GM19328 (cell line): ENCODE results near the gene ELAC1.
"Not testable (repeated sequence)": the region's sequence is repeated elsewhere in the genome, so short reads cannot be mapped to it uniquely, and the experiment has no call there.

Experiments
- ATAC-seq: cut with Tn5 transposase; IDR thresholded peaks from one replicate; pipeline ENCODE4 v1.9.1; 2021; ENCODE audit warnings: mild to moderate bottlenecking, moderate library complexity; ENCODE audit not compliant: unreplicated experiment

Gene ELAC1

DNA sequence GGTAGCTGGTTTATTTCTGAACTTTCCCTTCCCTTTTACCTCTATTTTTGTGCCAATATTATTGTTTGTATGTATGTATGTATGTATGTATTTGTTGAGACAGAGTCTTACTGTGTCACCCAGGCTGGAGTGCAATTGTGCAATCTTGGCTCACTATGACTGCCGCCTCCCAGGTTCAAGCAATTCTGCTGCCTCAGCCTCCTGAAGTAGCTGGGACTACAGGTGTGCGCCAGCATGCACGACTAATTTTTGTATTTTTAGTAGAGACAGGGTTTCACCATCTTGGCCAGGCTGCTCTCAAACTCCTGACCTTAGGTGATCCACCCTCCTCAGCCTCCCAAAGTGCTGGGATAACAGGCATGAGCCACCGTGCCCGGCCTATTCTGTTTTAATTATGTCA is 4.6 kb downstream of the ELAC1 start:
- ATAC-seq: not testable (repeated sequence)

DNA sequence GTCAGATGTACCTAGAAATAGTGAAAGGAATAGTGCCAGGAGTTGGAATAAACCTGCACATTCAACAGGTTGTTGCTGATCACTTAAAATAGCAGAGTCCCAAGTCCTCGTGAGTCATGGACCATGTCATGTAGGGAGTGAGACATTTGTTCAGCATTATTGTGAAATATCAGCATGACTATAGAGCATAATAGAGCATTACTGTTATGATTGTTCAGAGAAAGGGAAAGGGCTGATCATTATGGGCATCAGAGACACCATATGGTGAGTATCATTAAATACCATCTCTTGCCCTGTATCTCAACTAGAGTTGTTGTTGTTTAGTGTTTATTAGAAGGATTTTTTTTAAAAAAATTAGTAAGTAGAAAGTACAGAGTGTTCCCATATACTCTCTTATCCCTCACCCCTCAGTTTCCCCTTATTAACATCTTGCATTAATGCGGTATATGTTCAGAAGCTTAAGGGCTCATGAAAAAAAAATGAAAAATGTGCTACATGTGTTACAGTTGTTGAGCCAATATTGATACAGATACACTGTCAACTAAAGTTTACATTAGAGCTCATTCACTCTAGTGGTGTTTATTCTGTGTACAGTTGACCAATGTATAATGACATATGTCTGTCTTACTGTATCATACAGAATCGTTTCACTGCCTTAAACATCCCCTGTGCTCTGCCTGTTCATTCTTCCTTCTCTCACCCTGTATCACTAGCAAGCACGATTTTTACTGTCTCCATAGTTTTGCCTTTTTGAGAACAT is 5.7 kb downstream of the ELAC1 start:
- ATAC-seq: no peak

DNA sequence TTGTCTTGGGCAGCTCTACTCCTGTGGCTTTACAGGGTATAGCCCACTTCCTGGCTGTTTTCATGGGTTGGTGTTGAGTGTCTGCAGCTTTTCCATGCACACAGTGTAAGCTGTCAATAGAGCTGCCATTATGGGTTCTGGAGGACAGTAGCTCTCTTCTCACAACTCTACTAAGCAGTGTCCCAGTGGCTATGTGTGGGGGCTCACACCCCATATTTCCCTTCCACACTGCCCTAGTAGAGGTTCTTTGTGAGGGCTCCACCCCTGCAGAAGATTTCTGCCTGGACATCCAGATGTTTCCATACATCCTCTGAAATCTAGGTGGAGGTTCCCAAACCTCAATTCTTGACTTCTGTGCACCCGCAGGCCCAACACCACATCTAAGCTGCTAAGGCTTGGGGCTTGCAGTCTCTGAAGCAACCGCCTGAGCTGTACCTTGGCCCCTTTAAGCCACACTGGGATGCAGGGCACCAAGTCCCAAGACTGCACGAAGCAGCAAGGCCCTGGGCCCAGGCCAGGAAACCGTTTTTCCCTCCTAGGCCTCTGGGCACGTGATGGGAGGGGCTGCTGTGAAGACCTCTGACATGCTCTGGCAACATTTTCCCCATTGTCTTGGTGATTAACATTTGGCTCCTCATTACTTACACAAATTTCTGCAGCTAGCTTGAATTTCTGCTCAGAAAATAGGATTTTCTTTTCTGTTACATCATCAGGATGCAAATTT is 9.4 kb downstream of the ELAC1 start:
- ATAC-seq: no peak

DNA sequence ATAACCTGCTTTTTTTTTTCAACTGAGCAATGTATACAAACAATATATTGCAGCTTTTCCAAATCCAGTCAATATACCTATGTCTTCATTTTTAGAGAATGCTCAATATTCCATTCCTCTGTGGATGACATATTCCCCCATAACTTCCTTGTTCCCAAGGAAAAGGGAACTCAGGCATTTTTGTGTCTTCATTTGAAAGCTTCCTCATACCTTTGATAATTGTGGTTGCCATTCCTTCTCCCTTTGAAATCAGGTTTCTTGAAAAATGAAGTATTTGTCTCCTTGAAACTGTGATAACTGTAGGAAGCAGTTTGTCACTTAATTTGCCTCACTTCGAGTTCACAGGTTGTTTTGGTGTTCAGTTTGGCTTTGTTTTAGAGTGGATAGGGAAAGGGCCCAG is 13.5 kb downstream of the ELAC1 start:
- ATAC-seq: no peak

DNA sequence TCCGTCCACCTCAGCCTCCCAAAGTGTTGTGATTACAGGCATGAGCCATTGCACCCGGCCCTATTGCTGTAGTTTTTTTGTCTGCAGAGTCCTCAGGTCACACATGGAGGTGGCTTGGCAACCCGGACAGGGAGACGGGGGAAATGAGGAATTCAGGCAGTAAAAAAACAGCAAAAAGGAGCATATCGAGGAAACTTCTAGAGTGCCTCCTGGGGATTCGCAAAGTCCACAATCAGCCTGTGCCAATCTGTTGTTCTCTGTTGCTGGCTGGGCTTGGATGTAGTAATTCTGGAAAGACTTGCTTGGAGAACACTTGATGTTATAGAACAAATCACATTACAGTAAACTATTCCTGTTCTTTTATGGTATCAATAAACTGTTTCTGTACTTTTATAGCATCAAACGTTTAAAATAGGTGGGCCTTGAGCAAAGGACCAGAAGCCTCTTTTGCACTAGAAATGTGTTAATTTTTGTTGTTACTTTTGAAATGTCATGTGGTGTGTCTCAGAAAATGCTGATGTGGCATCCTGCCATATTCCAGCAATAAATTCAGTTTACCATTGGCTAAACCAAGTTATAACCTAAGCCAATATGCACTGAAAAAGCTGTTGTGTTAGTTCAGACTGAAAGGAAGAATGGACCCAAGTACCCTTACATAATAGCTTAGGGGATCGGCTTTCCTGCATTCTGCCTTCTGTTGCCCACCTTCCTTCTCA is 14.4 kb downstream of the ELAC1 start:
- no peak for ATAC-seq

DNA sequence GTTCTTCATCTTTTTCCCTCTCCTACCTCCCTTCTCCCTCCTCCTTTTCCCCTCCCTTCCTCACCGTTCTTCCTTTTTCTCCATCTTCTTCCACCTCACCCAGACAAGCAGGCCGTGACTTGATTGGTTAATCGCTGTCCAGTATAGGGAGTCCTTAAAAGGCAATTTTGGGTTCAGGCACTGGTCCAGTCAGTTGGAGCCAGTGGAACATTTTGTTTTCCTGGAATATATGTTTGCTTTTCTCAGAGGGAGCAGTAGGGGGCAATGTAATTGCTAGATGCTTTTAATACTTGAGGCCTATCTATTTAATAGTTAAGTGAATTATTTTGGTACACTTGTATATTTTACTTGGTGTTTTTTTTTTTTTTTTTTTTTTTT is 15.0 kb downstream of the ELAC1 start:
- ATAC-seq: no peak

DNA sequence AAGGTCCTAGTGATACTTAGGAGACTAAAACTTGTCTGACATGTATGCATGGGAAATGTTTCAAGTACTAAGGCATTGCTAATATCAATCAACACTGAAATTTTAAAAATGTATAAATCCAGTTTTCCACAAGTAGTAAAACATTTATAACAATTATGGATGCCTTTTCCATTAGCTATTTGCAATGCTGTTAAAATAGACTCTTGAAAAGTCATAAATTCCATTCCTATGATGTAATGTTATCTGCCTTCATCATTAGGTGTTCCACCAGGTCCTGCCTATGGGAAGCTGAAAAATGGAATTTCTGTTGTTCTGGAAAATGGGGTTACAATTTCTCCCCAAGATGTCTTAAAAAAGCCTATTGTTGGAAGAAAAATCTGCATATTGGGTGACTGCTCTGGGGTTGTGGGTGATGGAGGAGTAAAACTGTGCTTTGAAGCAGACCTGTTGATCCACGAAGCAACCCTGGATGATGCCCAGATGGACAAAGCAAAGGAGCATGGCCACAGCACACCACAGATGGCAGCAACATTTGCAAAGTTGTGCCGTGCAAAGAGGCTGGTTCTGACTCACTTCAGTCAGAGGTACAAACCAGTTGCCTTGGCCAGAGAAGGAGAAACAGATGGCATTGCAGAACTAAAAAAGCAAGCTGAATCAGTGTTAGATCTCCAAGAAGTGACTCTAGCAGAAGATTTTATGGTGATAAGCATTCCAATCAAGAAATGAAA is 18.7 kb downstream of the ELAC1 start:
- ATAC-seq: no peak

DNA sequence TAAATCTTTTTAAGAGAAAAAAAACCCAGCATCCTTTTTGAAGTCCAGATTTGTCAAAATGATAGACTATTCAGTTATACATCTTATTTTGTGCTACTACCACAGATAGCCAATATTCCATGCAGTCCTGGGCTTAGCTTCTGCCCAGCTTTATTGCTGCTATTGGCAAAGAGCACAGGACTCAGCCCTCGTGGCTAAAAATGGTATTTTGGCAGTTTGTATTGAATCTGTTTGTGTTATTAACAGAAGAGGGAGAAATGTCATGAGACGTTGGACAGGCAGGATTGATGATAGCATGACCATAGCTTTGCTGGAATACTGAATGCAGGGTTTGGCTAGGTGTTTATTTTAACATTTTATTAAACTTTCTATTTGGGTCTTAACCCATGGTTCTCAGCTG is 19.4 kb downstream of the ELAC1 start:
- ATAC-seq: no peak

DNA sequence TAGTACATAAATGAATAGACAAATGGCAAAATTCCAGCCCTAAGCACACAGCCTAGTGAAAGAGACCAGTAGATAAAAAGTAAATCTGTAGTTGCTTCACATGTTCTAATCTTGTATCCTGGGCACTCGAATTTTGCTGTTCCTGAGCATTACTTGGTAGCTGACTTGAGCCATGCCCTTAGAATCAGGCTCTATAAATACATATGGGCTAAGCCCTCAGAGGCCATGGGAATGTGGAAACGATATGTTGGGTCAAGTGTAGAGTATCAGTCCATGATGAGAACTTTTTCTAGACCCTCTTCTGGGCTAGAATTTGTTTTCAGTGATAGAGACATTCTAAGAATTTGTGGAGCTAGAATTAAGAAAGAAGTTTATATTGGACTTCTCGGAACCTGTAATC is 21.9 kb downstream of the ELAC1 start:
- no peak for ATAC-seq

DNA sequence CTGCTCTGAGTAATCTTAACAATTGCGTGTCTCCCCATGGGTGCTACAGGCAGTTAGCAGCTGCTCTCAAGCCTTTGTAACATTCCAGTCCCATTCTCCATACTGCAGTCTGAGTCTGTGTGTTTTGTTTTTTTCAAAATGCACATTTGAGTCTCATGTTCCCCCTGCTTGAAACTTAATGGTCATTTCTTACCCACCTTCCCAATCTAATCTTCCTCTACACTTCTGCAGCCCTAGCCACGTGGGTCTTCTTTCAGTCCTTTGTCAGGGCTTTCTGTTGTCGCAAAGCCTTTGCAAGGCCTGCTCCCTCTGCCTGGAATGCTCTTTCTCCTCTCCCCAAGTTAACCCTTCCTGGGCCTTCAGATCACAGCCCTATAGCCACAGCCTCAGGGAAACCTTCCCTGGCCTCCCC is 24.5 kb downstream of the ELAC1 start:
- no peak for ATAC-seq

DNA sequence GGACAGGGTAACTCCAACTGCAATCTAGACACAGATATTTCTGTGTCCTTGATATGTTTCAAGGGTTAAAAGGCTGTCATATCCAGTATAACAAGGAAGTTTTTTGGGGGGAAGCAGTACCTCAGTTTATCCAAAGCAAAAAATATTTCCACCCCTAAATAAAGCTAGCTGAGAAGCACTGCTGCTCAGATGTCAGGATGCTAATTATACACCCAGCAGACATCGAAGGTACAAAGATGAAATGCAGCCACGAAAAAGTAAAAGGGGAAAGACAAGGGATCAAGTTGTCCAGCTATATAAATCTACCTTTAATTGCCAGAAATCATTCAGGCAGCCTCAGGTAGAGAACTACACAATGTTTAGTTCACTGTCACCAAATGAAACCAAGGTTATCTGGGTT is 26.2 kb downstream of the ELAC1 start:
- ATAC-seq: no peak

DNA sequence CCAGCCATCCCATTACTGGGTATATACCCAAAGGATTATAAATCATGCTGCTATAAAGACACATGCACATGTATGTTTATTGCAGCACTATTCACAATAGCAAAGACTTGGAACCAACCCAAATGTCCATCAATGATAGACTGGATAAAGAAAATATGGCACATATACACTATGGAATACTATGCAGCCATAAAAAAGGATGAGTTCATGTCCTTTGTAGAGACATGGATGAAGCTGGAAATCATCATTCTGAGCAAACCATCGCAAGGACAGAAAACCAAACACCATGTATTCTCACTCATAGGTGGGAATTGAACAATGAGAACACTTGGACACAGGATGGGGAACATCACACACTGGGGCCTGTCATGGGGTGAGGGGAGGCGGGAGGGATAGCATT is 35.3 kb downstream of the ELAC1 start:
- not testable (repeated sequence) for ATAC-seq

DNA sequence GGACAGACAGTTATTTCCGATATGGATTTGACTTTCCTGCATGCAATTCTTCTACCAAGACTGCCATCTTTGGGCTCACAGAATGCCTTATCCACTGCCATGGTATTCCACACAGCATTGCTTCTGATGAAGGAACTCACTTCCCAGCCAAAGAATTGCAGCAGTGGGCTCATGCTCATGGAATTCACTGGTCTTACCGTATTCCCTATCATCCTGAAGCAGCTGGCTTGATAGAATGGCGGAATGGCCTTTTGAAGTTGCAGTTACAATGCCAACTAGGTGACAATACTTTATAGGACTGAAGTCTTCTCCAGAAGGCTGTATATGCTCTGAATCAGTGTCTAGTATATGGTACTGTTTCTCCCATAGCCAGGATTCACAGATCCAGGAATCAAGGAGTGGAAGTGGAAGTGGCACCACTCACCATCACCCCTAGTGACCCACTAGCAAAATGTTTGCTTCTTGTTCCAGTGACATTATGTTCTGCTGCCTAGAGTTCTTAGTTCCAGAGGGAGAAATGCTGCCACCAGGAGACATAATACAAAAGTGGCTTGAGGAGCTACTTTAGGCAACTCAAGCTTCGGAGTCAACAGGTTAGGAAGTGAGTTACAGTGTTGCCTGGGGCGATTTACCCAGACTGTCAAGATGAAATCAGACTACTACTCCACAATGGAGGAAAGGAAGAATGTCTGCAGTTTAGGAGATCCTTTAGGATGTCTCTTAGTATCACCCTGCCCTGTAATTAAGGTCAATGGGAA is 38.4 kb downstream of the ELAC1 start:
- ATAC-seq: no peak

DNA sequence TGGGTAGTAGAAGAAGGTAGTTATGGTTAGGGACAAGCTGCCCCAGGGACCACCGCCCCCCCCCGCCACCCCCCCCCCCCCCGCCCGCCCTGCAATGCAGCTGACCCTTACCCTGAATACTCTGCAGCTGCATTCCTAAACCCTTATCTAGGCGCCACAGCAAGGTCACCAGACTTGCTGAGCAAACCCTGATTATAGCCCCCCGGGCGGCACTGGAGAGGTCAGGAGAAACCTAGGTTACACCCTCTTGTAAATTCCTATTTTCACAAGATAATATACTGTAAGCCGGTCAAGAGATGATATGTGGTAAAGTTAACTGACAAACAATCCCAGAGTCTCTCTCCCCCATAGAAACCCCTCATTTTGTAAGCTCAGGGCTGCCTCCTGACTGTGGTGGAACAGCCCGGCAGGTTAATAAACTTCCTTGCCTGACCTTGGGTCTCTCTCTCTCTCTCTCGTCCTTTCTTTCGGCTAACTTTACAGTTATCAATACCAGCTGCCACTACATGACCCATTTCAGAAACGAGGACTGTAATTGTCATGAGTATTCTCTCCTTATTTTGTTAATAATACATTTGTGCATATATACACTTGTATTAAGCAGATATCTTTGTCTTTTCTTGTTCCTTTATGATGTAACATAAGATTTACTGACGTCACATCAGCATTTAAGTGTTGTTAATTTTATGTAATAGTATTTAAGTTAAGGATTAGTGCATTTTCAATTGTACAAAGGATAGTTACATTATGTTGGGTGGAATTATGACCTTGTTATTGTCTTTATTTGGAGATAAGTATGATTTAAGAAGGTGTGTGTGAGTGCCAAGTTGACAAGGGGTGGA is 39.3 kb downstream of the ELAC1 start:
- ATAC-seq: no peak

DNA sequence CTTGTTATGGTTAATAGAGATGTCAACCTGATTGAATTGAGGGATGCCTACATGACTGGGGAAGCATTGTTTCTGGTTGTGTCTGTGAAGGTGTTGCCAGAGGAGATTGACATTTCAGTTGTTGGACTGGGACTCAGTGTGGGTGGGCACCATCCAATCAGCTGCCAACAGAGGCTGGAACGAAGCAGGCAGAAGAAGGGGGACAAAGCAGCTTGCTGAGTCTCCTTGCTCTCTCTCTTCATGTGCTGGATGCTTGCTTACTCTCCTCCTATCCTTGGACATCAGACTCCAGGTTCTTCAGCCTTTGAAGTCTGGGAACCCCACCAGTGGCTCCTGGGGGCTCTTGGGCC is 39.9 kb downstream of the ELAC1 start:
- no peak for ATAC-seq

DNA sequence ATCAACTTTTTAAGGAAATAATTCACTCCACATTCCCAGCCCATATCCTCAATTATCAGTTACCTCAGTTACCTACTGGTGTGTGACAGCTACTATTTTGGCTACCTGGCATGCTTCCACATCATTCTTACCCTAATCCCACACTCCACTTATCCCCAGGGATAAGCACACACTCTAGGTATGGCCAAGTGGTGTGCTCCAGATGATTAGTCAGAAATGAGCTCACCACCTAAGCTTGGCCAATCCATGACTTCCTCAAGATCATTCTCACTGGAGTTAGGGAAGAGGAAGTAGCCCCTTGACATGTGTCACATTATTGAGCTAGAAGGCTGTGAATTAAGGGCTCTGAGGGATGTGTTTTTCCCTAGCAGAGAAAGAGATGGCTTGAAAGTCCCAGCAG is 41.2 kb downstream of the ELAC1 start:
- ATAC-seq: no peak

DNA sequence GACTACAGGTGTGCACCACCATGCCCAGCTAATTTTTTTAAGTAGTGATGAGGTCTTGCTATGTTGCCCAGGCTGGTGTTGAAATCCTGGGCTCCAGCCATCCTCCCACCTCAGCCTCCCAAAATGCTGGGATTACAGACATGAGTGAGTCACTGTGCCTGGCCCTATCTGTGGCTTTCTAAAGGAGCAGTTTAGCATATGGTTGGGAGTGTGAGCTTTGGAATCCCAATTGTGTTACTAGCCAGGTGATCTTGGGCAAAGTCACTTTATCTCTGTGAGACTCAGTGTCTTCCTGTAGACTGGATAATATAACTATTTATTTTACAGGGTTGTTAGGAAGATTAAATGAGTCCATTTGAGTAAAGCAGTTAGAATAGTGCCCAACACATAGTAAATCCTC is 42.4 kb downstream of the ELAC1 start:
- ATAC-seq: no peak

DNA sequence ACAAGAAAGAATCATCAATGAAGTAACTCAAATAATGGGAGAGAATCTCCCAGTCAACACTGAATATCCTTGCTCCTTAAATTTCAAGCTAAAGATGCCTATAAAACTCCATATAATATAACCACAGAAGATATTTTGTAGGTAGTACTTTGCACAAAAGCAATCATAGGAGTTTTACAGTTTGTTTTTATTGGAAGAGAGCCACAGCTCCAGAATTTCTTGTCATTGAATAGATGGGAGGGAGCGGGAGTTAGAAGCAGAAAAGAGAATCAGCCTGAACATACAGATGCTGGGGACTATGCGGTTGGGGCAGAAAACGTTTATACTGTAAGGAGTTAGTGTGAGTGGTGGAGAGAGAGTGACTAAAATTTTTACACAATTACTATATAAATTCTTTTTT is 43.9 kb downstream of the ELAC1 start:
- ATAC-seq: no peak

DNA sequence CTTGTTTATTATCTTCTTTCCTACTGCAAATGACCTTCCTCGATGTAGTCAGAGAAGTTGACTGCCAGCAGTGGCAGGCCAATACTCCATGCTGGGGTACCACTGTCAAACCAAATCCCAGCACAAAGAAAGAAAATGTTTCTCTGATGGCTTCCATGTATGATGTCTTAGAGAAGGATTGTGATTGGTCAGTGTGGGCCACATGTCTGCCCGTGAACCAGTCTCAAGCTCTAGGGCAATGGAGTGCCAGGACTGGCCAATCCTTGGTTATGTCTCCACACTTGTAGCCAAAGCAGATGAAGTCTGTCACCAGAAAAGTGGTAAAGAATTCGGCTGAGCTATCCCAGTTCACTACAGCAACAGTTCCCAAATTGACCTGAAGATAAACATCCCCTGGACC is 44.6 kb downstream of the ELAC1 start:
- ATAC-seq: no peak

DNA sequence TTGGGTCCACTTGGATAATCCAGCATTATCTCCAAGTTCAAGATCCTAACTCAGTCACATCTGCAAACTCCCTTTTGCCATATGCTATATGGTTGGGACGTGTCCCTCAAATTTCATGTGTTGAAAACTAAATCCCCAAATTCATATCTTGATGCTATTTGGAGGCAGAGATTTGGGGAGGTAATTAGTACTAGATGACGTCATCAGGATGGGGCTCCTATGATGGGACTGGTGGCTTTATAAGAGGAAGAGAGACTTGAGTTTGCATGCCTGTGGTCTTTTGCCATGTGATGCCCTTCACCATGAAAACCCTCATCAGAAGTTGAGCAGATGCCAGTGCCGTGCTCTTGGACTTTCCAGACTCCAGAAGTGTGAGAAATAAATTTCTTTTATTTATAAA is 45.4 kb downstream of the ELAC1 start:
- ATAC-seq: no peak
